ENCODE measurements around the gene ARHGEF5.
"Not testable (repeated sequence)": the region's sequence is repeated elsewhere in the genome, so short reads cannot be mapped to it uniquely, and the experiment has no call there.

DNA sequence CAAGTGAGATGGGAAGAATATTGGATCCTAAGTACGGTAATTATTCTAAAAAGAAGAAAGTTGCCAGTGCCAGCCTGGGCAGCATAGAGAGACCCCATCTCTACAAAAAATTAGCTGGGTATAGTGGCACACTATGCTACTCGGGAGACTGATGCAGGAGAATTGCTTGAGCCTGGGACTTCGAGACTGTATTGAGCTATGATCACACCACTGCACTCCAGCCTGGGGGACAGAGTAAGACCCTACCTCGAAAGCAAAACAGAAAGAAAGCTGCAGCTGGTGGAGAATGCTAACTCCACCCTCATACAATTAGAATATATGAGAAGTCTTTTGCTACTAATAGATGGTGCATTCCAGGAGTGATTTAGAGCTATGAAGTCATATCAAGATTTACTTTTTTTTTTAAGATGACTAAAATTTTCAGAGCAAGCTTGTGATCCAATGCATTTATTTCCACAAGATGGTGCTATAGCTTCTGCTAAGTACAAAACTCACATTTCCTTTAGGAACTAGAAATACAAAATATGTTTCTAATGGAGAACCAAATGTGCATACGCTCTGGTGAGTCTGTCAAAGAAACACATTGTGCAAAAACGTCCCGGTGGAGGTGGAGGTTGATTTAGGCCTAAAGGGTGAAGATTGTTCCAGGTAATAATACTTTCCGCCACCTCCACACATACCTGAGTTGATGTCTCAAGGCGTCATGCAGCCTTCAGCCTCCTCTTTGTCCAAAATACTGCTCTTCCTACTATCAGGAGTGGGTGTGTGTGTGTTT is 23.8 kb upstream of the ARHGEF5 start:
- not testable (repeated sequence) for TF ChIP-seq EZH2 (IDR thresholded peaks at IDR 0.05); POLR2AphosphoS5 (IDR thresholded peaks at IDR 0.05; ENCODE audit: borderline replicate concordance, low read depth, low read length)
